ENCODE measurements around the gene OR4X1. TPM values are rescaled to one million over a fixed set of nuclear protein-coding genes. Genes with fewer than 3 reads are reported as not detected.
"Not testable (repeated sequence)": the region's sequence is repeated elsewhere in the genome, so short reads cannot be mapped to it uniquely, and the experiment has no call there.

The OR4X1 gene
- total RNA-seq, result not detected in 2 replicates

- DNase-seq (ENCODE audit: low read depth in 2 of 2), result no peak
Measured at GRCh38 chr11:48263423-48263911, at the start of gene OR4X1. TSS of gene OR4X1 (plus strand) at chr11:48263861. CDS start at chr11:48263861, 0 bp downstream.

GRCh38 chr11:48216510-48216909, 47.2 kb upstream of the OR4X1 start, which contains the start of gene OR4B1:
TSS of gene OR4B1 (plus strand) at chr11:48216810. CDS start at chr11:48216810, 0 bp downstream.
- no peak for DNase-seq (ENCODE audit: low read depth in 2 of 2)

GRCh38 chr11:48228761-48229160, 34.9 kb upstream of the OR4X1 start:
- no peak for DNase-seq (ENCODE audit: low read depth in 2 of 2)

- not testable (repeated sequence) for DNase-seq (ENCODE audit: low read depth in 2 of 2)
Measured at GRCh38 chr11:48230057-48230456, 33.6 kb upstream of the OR4X1 start.

GRCh38 chr11:48237727-48238126, 25.9 kb upstream of the OR4X1 start:
- DNase-seq (ENCODE audit: low read depth in 2 of 2), result no peak

- DNase-seq (ENCODE audit: low read depth in 2 of 2), result no peak
Measured at GRCh38 chr11:48242501-48242900, 21.2 kb upstream of the OR4X1 start.

- DNase-seq (ENCODE audit: low read depth in 2 of 2), result no peak
Measured at GRCh38 chr11:48244804-48245203, 18.9 kb upstream of the OR4X1 start, which contains the start of gene OR4X2. TSS of gene OR4X2 (plus strand) at chr11:48245104. CDS start at chr11:48245104, 0 bp downstream.

GRCh38 chr11:48248902-48249301, 14.8 kb upstream of the OR4X1 start:
- no peak for DNase-seq (ENCODE audit: low read depth in 2 of 2)

GRCh38 chr11:48261600-48261999, 2.1 kb upstream of the OR4X1 start:
- DNase-seq (ENCODE audit: low read depth in 2 of 2), result no peak

GRCh38 chr11:48270621-48271020, 7.0 kb downstream of the OR4X1 start:
- DNase-seq (ENCODE audit: low read depth in 2 of 2), result no peak

GRCh38 chr11:48272606-48273005, 8.9 kb downstream of the OR4X1 start:
- DNase-seq (ENCODE audit: low read depth in 2 of 2), result no peak

- DNase-seq (ENCODE audit: low read depth in 2 of 2), result no peak
Measured at GRCh38 chr11:48305923-48306322, 42.3 kb downstream of the OR4X1 start, which contains the start of gene OR4S1. TSS of gene OR4S1 (plus strand) at chr11:48306223. CDS start at chr11:48306223, 0 bp downstream.

GRCh38 chr11:48307760-48308386, 44.2 kb downstream of the OR4X1 start:
- peak; percentile 52 to 64 for DNase-seq (ENCODE audit: low read depth in 2 of 2)

GRCh38 chr11:48313590-48313989, 49.9 kb downstream of the OR4X1 start:
- not testable (repeated sequence) for DNase-seq (ENCODE audit: low read depth in 2 of 2)

Other genes starting within 250 kb of the OR4X1 start
- not detected in 2 replicates for gene OR4B1, start 47.1 kb upstream of the OR4X1 start, total RNA-seq
- not detected in 2 replicates for gene OR4X2, start 18.8 kb upstream of the OR4X1 start, total RNA-seq
- gene OR4S1, start 42.4 kb downstream of the OR4X1 start, total RNA-seq, result not detected in 2 replicates
- gene OR4C3, start 61.1 kb downstream of the OR4X1 start, total RNA-seq, result not detected in 2 replicates
- not detected in 2 replicates for gene OR4C5, start 102.6 kb downstream of the OR4X1 start, total RNA-seq
- not detected in 2 replicates for gene OR4A47, start 224.9 kb downstream of the OR4X1 start, total RNA-seq

All from lung microvascular endothelial cell (primary cell).